HepG2 (cell line): ENCODE data around the gene ARHGAP9. TPM values are rescaled to one million over a fixed set of nuclear protein-coding genes. Genes with fewer than 3 reads are reported as not detected.

Experiments used
- EHMT2 ChIP-seq: fragments of 200-600 bp; sonication (generic); IDR thresholded peaks from 2 replicates; pipeline ENCODE4 v1.7.0; 2017; ENCODE audit warnings: antibody characterized with exemption, low read depth, low read length, borderline replicate concordance
- GATAD2A ChIP-seq: IDR thresholded peaks from 2 replicates; pipeline ENCODE4 v1.6.1; 2016
- LRRFIP1 ChIP-seq: sonication (generic); formaldehyde crosslinking; conservative IDR thresholded peaks from 2 replicates; pipeline ENCODE4 v1.4.0; 2020; ENCODE audit warnings: missing genetic modification reagents
- MAFF ChIP-seq: IDR thresholded peaks from 2 replicates; pipeline ENCODE4 v1.6.1; 2011; ENCODE audit warnings: low read depth, low read length, improper control_type of control experiment
- MEIS2 ChIP-seq: sonication (generic); formaldehyde crosslinking; IDR thresholded peaks from 2 replicates; pipeline ENCODE4 v1.9.0; 2021; ENCODE audit warnings: mild to moderate bottlenecking, missing genetic modification reagents
- NFYC ChIP-seq: IDR thresholded peaks from 2 replicates; pipeline ENCODE4 v1.6.1; 2016; ENCODE audit warnings: missing genetic modification reagents, missing compliant biosample characterization
- REST ChIP-seq, 2 experiments: IDR thresholded peaks; 2 replicates each; pipeline ENCODE4 v1.6.1; 2011 to 2012; ENCODE audit warnings: low read length in 2 of 2, borderline replicate concordance in 1 of 2, low read depth in 1 of 2, mild to moderate bottlenecking in 1 of 2, moderate library complexity in 1 of 2
- SAFB2 ChIP-seq: sonication (generic); formaldehyde crosslinking; IDR thresholded peaks from 2 replicates; pipeline ENCODE4 v1.5.1; 2020; ENCODE audit warnings: missing genetic modification reagents, low read depth, mild to moderate bottlenecking, borderline replicate concordance
- SOX6 ChIP-seq, 2 experiments: fragments of 450-650 bp in 1 of 2; sonication (generic) in 1 of 2; formaldehyde crosslinking in 1 of 2; IDR thresholded peaks; 2 replicates each; pipeline versions ENCODE4 v1.4.0 to v1.6.1; 2017 to 2020; ENCODE audit warnings: antibody characterized with exemption in 1 of 2, mild to moderate bottlenecking in 1 of 2, missing genetic modification reagents in 1 of 2
- ZBTB1 ChIP-seq: sonication (generic); formaldehyde crosslinking; IDR thresholded peaks from 2 replicates; pipeline ENCODE4 v1.4.0; 2020; ENCODE audit warnings: missing genetic modification reagents, borderline replicate concordance
- ZBTB2 ChIP-seq: sonication (generic); formaldehyde crosslinking; IDR thresholded peaks from 2 replicates; pipeline ENCODE4 v1.8.0; 2022; ENCODE audit warnings: low read depth, missing genetic modification reagents
- ZNF264 ChIP-seq: sonication (generic); formaldehyde crosslinking; IDR thresholded peaks from 2 replicates; pipeline ENCODE4 v1.4.0; 2020; ENCODE audit warnings: missing genetic modification reagents
- ZNF333 ChIP-seq: sonication (generic); formaldehyde crosslinking; IDR thresholded peaks from 2 replicates; pipeline ENCODE4 v1.4.0; 2020; ENCODE audit warnings: mild to moderate bottlenecking, missing genetic modification reagents, borderline replicate concordance
- ZNF501 ChIP-seq: sonication (generic); formaldehyde crosslinking; IDR thresholded peaks from 2 replicates; pipeline ENCODE4 v1.5.1; 2020; ENCODE audit warnings: mild to moderate bottlenecking, moderate library complexity, missing genetic modification reagents
- ZNF562 ChIP-seq: sonication (generic); formaldehyde crosslinking; IDR thresholded peaks from 2 replicates; pipeline ENCODE4 v1.8.0; 2022; ENCODE audit warnings: missing genetic modification reagents, borderline replicate concordance
- ZNF609 ChIP-seq: sonication (generic); formaldehyde crosslinking; IDR thresholded peaks from 2 replicates; pipeline ENCODE4 v1.4.0; 2020; ENCODE audit warnings: mild to moderate bottlenecking, missing genetic modification reagents, borderline replicate concordance
- ZNF616 ChIP-seq: sonication (generic); formaldehyde crosslinking; IDR thresholded peaks from 2 replicates; pipeline ENCODE4 v1.5.0; 2020; ENCODE audit warnings: low read depth, mild to moderate bottlenecking, missing genetic modification reagents
- polyA plus RNA-seq, 8 experiments: library from polyadenylated mRNA; depleted of rRNA in 3 of 8; stranded (reverse) in 7 of 8; unstranded in 1 of 8; fragments of >200 nt; fragmentation: Illumina TruSeq in 4 of 8; extraction: Trizol in 4 of 8; gene quantifications; 2 replicates each; pipeline versions ENCODE4 v1.2.1 to v1.2.3, GENCODE V29; 2011 to 2016; ENCODE audit warnings: low read depth in 4 of 8, missing spikeins in 1 of 8, mixed read lengths in 1 of 8; ENCODE audit not compliant: insufficient read depth in 1 of 8
- total RNA-seq, 5 experiments: library from RNA; depleted of rRNA; stranded (reverse); fragments of >200 nt; fragmentation: Illumina TruSeq; extraction: Trizol; gene quantifications; 2 replicates each; pipeline ENCODE4 v1.2.3, GENCODE V29; 2016; ENCODE audit warnings: low read depth in 1 of 5

The ARHGAP9 gene
- total and polyA plus RNA-seq, 2 of the 13 experiments (the other 11 are each of a cell fraction or from before 2014, with no cell fraction given), result 0.18 to 1.2 TPM

GRCh38 chr12:57451233-57451778 lies 28.4 kb downstream of the ARHGAP9 start (continued):
- TF ChIP-seq MAFF, result no peak
- TF ChIP-seq EHMT2, result no peak
- no peak for TF ChIP-seq ZNF616 (CRISPR knock-in tag)
- TF ChIP-seq ZNF609, result peak; percentile 98
- no peak; the same call in 1 of the 2 replicates for TF ChIP-seq ZNF264 (CRISPR knock-in tag)
- no peak for TF ChIP-seq SAFB2
- TF ChIP-seq SOX6 (IDR thresholded peaks at IDR 0.05), result no peak
- TF ChIP-seq SOX6 (CRISPR knock-in tag; IDR thresholded peaks at IDR 0.05), result peak; percentile 93
- peak; percentile 26; the same call in 1 of the 2 replicates for TF ChIP-seq NFYC (CRISPR knock-in tag)
- peak; percentile 98 for TF ChIP-seq GATAD2A (CRISPR knock-in tag)
- peak; percentile 85 for TF ChIP-seq ZNF501
- no peak; the same call in 1 of the 2 replicates for TF ChIP-seq MEIS2 (CRISPR knock-in tag)
- TF ChIP-seq ZBTB2 (CRISPR knock-in tag), result no peak
- no peak for TF ChIP-seq ZNF333 (CRISPR knock-in tag)
- no peak for TF ChIP-seq ZNF562 (CRISPR knock-in tag)
- TF ChIP-seq LRRFIP1 (CRISPR knock-in tag), result no peak
- TF ChIP-seq ZBTB1, result no peak
- peak in 1 of 2 experiments; percentile 80; a peak in 2 of 4 replicates for TF ChIP-seq REST (IDR thresholded peaks at IDR 0.05; ENCODE audit: borderline replicate concordance in 1 of 2, low read depth in 1 of 2, low read length in 2 of 2)
